Body of pancreas (tissue), 4 donors: ENCODE measurements around the gene PGPEP1.

ENCODE experiments used
- CTCF ChIP-seq, 7 experiments: fragments of 450-650 bp in 4 of 7; fragments of 200-600 bp in 3 of 7; sonication (generic) in 3 of 7; IDR thresholded peaks; one replicate each; pipeline ENCODE4 v1.5.1; 2016 to 2019; ENCODE audit warnings: antibody characterized with exemption in 7 of 7
- POLR2A ChIP-seq, 3 donors: fragments of 450-650 bp; IDR thresholded peaks; one replicate each; pipeline ENCODE4 v1.6.1; 2016; ENCODE audit warnings: antibody characterized with exemption in 3 of 3, mild to moderate bottlenecking in 2 of 3

DNA sequence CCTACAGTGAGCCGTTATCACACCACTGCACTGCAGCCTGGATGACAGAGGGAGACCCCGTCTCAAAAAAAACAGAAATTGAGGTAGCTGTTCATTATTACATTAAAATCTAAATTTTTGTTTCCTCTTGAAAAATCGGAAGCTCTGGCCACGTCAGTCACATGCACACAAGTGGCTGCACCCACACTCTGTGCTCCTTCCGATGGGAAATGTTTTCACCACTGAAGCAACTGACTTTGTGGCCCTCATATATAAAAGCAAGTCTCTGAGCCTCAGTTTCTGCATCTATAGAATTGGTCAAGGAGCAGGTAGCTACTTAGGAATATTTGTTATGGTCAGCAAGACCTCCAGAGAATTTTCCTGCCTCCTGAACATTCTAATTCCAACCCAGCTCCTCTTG lies 52.5 kb downstream of the PGPEP1 start:
- TF ChIP-seq CTCF (IDR thresholded peaks at IDR 0.05) (no peak), POLR2A (IDR thresholded peaks at IDR 0.05) (no peak)
